ENCODE results near the gene ARID1A.

ARID1A gene

GRCh38 chr1:26811708-26812107, 115.9 kb downstream of the ARID1A start:
- H3K79me1 ChIP-seq (ENCODE audit: low read length) = no peaks in the 10 kb centered on the region
- H3K27ac ChIP-seq (ENCODE audit: low read depth, low read length) = no peak overlapping the region
- H2BK5ac ChIP-seq (ENCODE audit: low read length) = no peak overlapping the region
- no peaks in the 10 kb centered on the region for H3K79me2 ChIP-seq (ENCODE audit: control insufficient read depth, insufficient read depth, low read length)
- H3K4me3 ChIP-seq (ENCODE audit: low read length) = no peak overlapping the region
- H4K8ac ChIP-seq (ENCODE audit: low read depth, low read length) = no peak overlapping the region
- no peak overlapping the region for H4K5ac ChIP-seq (ENCODE audit: low read length)
- H3K27me3 ChIP-seq (ENCODE audit: insufficient read depth, low read length, poor library complexity) = no peaks in the 10 kb centered on the region
- H3K36me3 ChIP-seq (ENCODE audit: control insufficient read depth, insufficient read depth, low read length) = no peaks in the 10 kb centered on the region
- no peak overlapping the region for H3K4ac ChIP-seq (ENCODE audit: low read depth, low read length)
- no peak overlapping the region for H2BK120ac ChIP-seq (ENCODE audit: low read depth, low read length)
- H3K9ac ChIP-seq (ENCODE audit: low read length) = no peak overlapping the region
- H3K4me1 ChIP-seq (ENCODE audit: control insufficient read depth, low read depth, low read length) = no peaks in the 10 kb centered on the region
- H2AK5ac ChIP-seq (ENCODE audit: low read length) = no peak overlapping the region
- no peak overlapping the region for H2BK15ac ChIP-seq (replicated peaks; ENCODE audit: low read depth)
- H3K23ac ChIP-seq (ENCODE audit: low read length) = no peak overlapping the region
- no peak overlapping the region for H3K18ac ChIP-seq (ENCODE audit: low read length)
- no peak overlapping the region for H3K4me2 ChIP-seq (ENCODE audit: low read length)
- no peak for DNase-seq
- H3K56ac ChIP-seq (ENCODE audit: low read length) = no peak overlapping the region

DNA sequence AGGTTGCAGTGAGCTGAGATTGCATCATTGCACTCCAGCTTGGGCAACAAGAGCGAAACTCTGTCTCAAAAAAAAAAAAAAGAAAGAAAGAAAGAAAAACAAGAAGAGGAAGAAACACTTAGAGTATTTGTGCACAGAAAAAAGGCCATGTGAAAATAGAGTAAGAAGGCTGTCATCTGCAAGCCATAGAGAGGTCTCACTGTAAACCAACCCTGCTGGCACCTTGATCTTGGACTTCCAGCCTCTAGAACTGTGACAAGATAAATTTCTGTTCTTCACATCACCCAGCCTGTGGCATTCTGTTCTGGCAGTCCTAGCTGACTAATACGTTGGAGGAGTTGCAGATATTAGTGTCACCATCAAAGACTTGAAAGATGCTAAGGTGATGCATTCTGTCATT, 118.6 kb downstream of the ARID1A start:
- no peaks in the 10 kb centered on the region for H3K4me1 ChIP-seq (ENCODE audit: control insufficient read depth, low read depth, low read length)
- H3K56ac ChIP-seq (ENCODE audit: low read length) = no peak overlapping the region
- no peak overlapping the region for H2BK5ac ChIP-seq (ENCODE audit: low read length)
- H2AK5ac ChIP-seq (ENCODE audit: low read length) = no peak overlapping the region
- H2BK120ac ChIP-seq (ENCODE audit: low read depth, low read length) = no peak overlapping the region
- no peak overlapping the region for H3K27ac ChIP-seq (ENCODE audit: low read depth, low read length)
- no peak overlapping the region for H3K4me2 ChIP-seq (ENCODE audit: low read length)
- H3K18ac ChIP-seq (ENCODE audit: low read length) = no peak overlapping the region
- H3K4me3 ChIP-seq (ENCODE audit: low read length) = no peak overlapping the region
- WGBS (ENCODE audit: extremely low coverage, insufficient coverage, low lambda C conversion rate) = no CpG with 5 or more reads among the region's 2 CpGs
- H4K5ac ChIP-seq (ENCODE audit: low read length) = no peak overlapping the region
- no peak overlapping the region for H3K9ac ChIP-seq (ENCODE audit: low read length)
- no peak overlapping the region for H2BK15ac ChIP-seq (replicated peaks; ENCODE audit: low read depth)
- no peak overlapping the region for H4K8ac ChIP-seq (ENCODE audit: low read depth, low read length)
- H3K79me2 ChIP-seq (ENCODE audit: control insufficient read depth, insufficient read depth, low read length) = no peaks in the 10 kb centered on the region
- no peak for DNase-seq
- no peaks in the 10 kb centered on the region for H3K36me3 ChIP-seq (ENCODE audit: control insufficient read depth, insufficient read depth, low read length)
- no peak overlapping the region for H3K4ac ChIP-seq (ENCODE audit: low read depth, low read length)
- H3K27me3 ChIP-seq (ENCODE audit: insufficient read depth, low read length, poor library complexity) = no peaks in the 10 kb centered on the region
- H3K23ac ChIP-seq (ENCODE audit: low read length) = no peak overlapping the region
- no peaks in the 10 kb centered on the region for H3K79me1 ChIP-seq (ENCODE audit: low read length)

GRCh38 chr1:26814893-26815292, 119.1 kb downstream of the ARID1A start:
- no peak overlapping the region for H3K4me3 ChIP-seq (ENCODE audit: low read length)
- no peak overlapping the region for H2BK5ac ChIP-seq (ENCODE audit: low read length)
- H3K27me3 ChIP-seq (ENCODE audit: insufficient read depth, low read length, poor library complexity) = no peaks in the 10 kb centered on the region
- WGBS (ENCODE audit: extremely low coverage, insufficient coverage, low lambda C conversion rate) = no CpG with 5 or more reads among the region's 3 CpGs
- H2BK15ac ChIP-seq (replicated peaks; ENCODE audit: low read depth) = no peak overlapping the region
- no peaks in the 10 kb centered on the region for H3K79me2 ChIP-seq (ENCODE audit: control insufficient read depth, insufficient read depth, low read length)
- H3K4ac ChIP-seq (ENCODE audit: low read depth, low read length) = no peak overlapping the region
- DNase-seq = no peak
- no peaks in the 10 kb centered on the region for H3K36me3 ChIP-seq (ENCODE audit: control insufficient read depth, insufficient read depth, low read length)
- H3K56ac ChIP-seq (ENCODE audit: low read length) = no peak overlapping the region
- no peak overlapping the region for H3K18ac ChIP-seq (ENCODE audit: low read length)
- H3K79me1 ChIP-seq (ENCODE audit: low read length) = no peaks in the 10 kb centered on the region
- no peak overlapping the region for H2BK120ac ChIP-seq (ENCODE audit: low read depth, low read length)
- no peak overlapping the region for H3K23ac ChIP-seq (ENCODE audit: low read length)
- no peak overlapping the region for H3K4me2 ChIP-seq (ENCODE audit: low read length)
- no peak overlapping the region for H3K9ac ChIP-seq (ENCODE audit: low read length)
- no peaks in the 10 kb centered on the region for H3K4me1 ChIP-seq (ENCODE audit: control insufficient read depth, low read depth, low read length)
- H4K5ac ChIP-seq (ENCODE audit: low read length) = no peak overlapping the region
- no peak overlapping the region for H2AK5ac ChIP-seq (ENCODE audit: low read length)
- no peak overlapping the region for H4K8ac ChIP-seq (ENCODE audit: low read depth, low read length)
- H3K27ac ChIP-seq (ENCODE audit: low read depth, low read length) = no peak overlapping the region

DNA sequence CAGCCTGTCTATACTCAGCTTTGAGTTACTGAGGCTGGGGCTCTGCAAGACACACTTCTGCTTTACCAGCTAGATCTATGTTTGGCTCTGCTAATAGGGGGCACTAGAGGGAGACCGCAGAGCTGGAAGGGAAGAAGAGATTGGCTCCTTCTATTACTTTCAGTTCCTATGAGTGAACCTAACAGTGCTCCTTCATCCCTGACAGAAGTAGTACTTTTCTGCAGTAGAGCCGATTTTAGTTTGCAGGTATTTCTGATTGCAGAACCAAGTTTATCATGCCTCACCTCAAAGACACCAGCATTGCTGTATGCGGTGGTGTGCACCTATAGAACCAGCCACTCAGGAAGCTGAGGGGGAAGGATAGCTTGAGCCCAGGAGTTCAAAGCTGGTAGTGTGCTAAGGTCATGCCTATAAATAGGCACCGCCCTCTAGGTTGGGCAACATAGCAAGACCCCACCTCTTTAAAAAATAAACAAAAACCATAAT, 125.0 kb downstream of the ARID1A start:
- no peak overlapping the region for H2BK15ac ChIP-seq (replicated peaks; ENCODE audit: low read depth)
- DNase-seq = no peak

GRCh38 chr1:26822737-26823395, 127.1 kb downstream of the ARID1A start:
- no CpG with 5 or more reads among the region's 4 CpGs for WGBS (ENCODE audit: extremely low coverage, insufficient coverage, low lambda C conversion rate)
- Histone ChIP-seq H3K27ac (ENCODE audit: low read depth, low read length) (no peak overlapping the region), H3K79me1 (ENCODE audit: low read length) (peaks cover 3% of the 10 kb centered on the region), H2BK5ac (ENCODE audit: low read length) (no peak overlapping the region), H2BK120ac (ENCODE audit: low read depth, low read length) (no peak overlapping the region), H3K56ac (ENCODE audit: low read length) (no peak overlapping the region), H2AK5ac (ENCODE audit: low read length) (no peak overlapping the region), H3K9ac (ENCODE audit: low read length) (no peak overlapping the region), H3K23ac (ENCODE audit: low read length) (no peak overlapping the region), H3K4me2 (ENCODE audit: low read length) (no peak overlapping the region), H3K36me3 (ENCODE audit: control insufficient read depth, insufficient read depth, low read length) (no peaks in the 10 kb centered on the region), H4K8ac (ENCODE audit: low read depth, low read length) (no peak overlapping the region), H3K4ac (ENCODE audit: low read depth, low read length) (no peak overlapping the region), H4K5ac (ENCODE audit: low read length) (no peak overlapping the region), H3K27me3 (ENCODE audit: insufficient read depth, low read length, poor library complexity) (no peaks in the 10 kb centered on the region), H3K4me3 (ENCODE audit: low read length) (no peak overlapping the region), H3K4me1 (ENCODE audit: control insufficient read depth, low read depth, low read length) (peaks cover 2% of the 10 kb centered on the region), H3K79me2 (ENCODE audit: control insufficient read depth, insufficient read depth, low read length) (no peaks in the 10 kb centered on the region), H3K18ac (ENCODE audit: low read length) (no peak overlapping the region), H2BK15ac (replicated peaks; ENCODE audit: low read depth) (no peak overlapping the region)
- peak; percentile 47 for DNase-seq

More for the DNA sequence above, 125.0 kb downstream of the ARID1A start:
- Histone ChIP-seq H2BK120ac (ENCODE audit: low read depth, low read length) (no peak overlapping the region), H3K4me3 (ENCODE audit: low read length) (no peak overlapping the region), H3K9ac (ENCODE audit: low read length) (no peak overlapping the region), H3K36me3 (ENCODE audit: control insufficient read depth, insufficient read depth, low read length) (no peaks in the 10 kb centered on the region), H3K4me1 (ENCODE audit: control insufficient read depth, low read depth, low read length) (peaks cover 2% of the 10 kb centered on the region), H3K4ac (ENCODE audit: low read depth, low read length) (no peak overlapping the region), H3K27me3 (ENCODE audit: insufficient read depth, low read length, poor library complexity) (no peaks in the 10 kb centered on the region), H4K5ac (ENCODE audit: low read length) (no peak overlapping the region), H3K79me2 (ENCODE audit: control insufficient read depth, insufficient read depth, low read length) (no peaks in the 10 kb centered on the region), H3K79me1 (ENCODE audit: low read length) (no peaks in the 10 kb centered on the region), H3K18ac (ENCODE audit: low read length) (no peak overlapping the region), H2AK5ac (ENCODE audit: low read length) (no peak overlapping the region), H3K56ac (ENCODE audit: low read length) (no peak overlapping the region), H3K23ac (ENCODE audit: low read length) (no peak overlapping the region), H2BK5ac (ENCODE audit: low read length) (no peak overlapping the region), H3K27ac (ENCODE audit: low read depth, low read length) (no peak overlapping the region), H4K8ac (ENCODE audit: low read depth, low read length) (no peak overlapping the region), H3K4me2 (ENCODE audit: low read length) (no peak overlapping the region)
- no CpG with 5 or more reads among the region's 4 CpGs for WGBS (ENCODE audit: extremely low coverage, insufficient coverage, low lambda C conversion rate)

DNA sequence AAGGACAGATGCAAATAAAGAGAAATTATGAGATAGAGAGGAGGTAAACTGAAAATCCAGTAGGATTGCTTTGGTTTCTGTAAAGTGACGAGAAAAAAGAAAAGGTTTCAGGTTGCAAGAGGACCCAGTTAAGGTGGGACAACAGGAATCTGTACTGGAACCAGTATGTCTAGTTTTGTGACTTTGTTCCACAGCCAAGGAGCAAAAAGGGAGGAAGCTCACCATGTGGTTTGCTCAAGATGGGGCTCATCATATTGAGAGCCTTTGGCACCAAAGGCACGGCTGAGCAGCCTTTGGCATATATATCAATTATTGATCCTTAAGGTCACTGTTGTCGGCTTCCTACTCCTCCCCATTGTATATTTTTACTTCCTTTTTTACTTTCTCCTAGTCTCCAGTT, 128.9 kb downstream of the ARID1A start:
- H4K8ac ChIP-seq (ENCODE audit: low read depth, low read length) = no peak overlapping the region
- H2BK15ac ChIP-seq (replicated peaks; ENCODE audit: low read depth) = no peak overlapping the region
- no CpG with 5 or more reads among the region's 3 CpGs for WGBS (ENCODE audit: extremely low coverage, insufficient coverage, low lambda C conversion rate)
- no peak overlapping the region for H3K18ac ChIP-seq (ENCODE audit: low read length)
- no peak overlapping the region for H2BK120ac ChIP-seq (ENCODE audit: low read depth, low read length)
- no peak overlapping the region for H3K4me3 ChIP-seq (ENCODE audit: low read length)
- no peak overlapping the region for H3K9ac ChIP-seq (ENCODE audit: low read length)
- H4K5ac ChIP-seq (ENCODE audit: low read length) = no peak overlapping the region
- no peak overlapping the region for H2AK5ac ChIP-seq (ENCODE audit: low read length)
- H2BK5ac ChIP-seq (ENCODE audit: low read length) = no peak overlapping the region
- H3K27me3 ChIP-seq (ENCODE audit: insufficient read depth, low read length, poor library complexity) = no peaks in the 10 kb centered on the region
- H3K36me3 ChIP-seq (ENCODE audit: control insufficient read depth, insufficient read depth, low read length) = no peaks in the 10 kb centered on the region
- peaks cover 2% of the 10 kb centered on the region for H3K4me1 ChIP-seq (ENCODE audit: control insufficient read depth, low read depth, low read length)
- H3K4ac ChIP-seq (ENCODE audit: low read depth, low read length) = no peak overlapping the region
- no peak overlapping the region for H3K23ac ChIP-seq (ENCODE audit: low read length)
- DNase-seq = no peak
- H3K27ac ChIP-seq (ENCODE audit: low read depth, low read length) = no peak overlapping the region
- no peak overlapping the region for H3K4me2 ChIP-seq (ENCODE audit: low read length)
- H3K79me2 ChIP-seq (ENCODE audit: control insufficient read depth, insufficient read depth, low read length) = peaks cover 2% of the 10 kb centered on the region
- peaks cover 7% of the 10 kb centered on the region for H3K79me1 ChIP-seq (ENCODE audit: low read length)
- no peak overlapping the region for H3K56ac ChIP-seq (ENCODE audit: low read length)

Measured in mesendoderm (in vitro differentiated cells).